GM12878 (cell line): ENCODE results near the gene ERC1. TPM values are rescaled to one million over a fixed set of nuclear protein-coding genes. Genes with fewer than 3 reads are reported as not detected.
A peak's percentile ranks its signal among the peaks of the same experiment; 100 is the strongest.

ENCODE experiments used
- ATAC-seq: fragments of 200-7000 bp; cut with Tn5 transposase; 3 replicates; pipeline ENCODE4 v1.9.1; 2020; ENCODE audit warnings: mild to moderate bottlenecking, moderate library complexity
- BruUV-seq: library from RNA; stranded (reverse); fragments of 400-500 nt; replicated peaks from 2 replicates; lab custom pipeline; 2021; lab: Mats Ljungman, UMichigan
- CTCF ChIA-PET: fragments of 300-600 bp; sonication (Branson Sonifier 250); formaldehyde crosslinking; extraction: SDS; loops from one replicate; lab custom pipeline; 2021; ENCODE audit warnings: inconsistent platforms; lab: Yijun Ruan, JAX
- POLR2A ChIA-PET: fragments of 350-600 bp; formaldehyde crosslinking; extraction: SDS; loops from one replicate; lab custom pipeline; 2021; ENCODE audit warnings: inconsistent platforms; lab: Charles Lee
- RAD21 ChIA-PET: fragments of 300-600 bp; sonication (Branson Sonifier 250); formaldehyde crosslinking; loops from one replicate; lab custom pipeline; 2023; ENCODE audit warnings: antibody characterized with exemption; ENCODE audit not compliant: unreplicated experiment; lab: Charles Lee
- SMC1A ChIA-PET: fragments of 300-600 bp; sonication (Branson Sonifier 250); formaldehyde crosslinking; loops from one replicate; lab custom pipeline; 2023; ENCODE audit not compliant: unreplicated experiment, uncharacterized antibody; lab: Charles Lee
- DNase-seq: peaks from one replicate; pipeline ENCODE4 v3.0.0-alpha.2; 2011; ENCODE audit warnings: low read depth, low spot score
- FAIRE-seq: peaks from 3 replicates; lab custom pipeline; 2011; peaks lifted over from hg19 to GRCh38; lab: Jason Lieb, UNC
- H2AFZ ChIP-seq: 2 replicates; pipeline ENCODE4 v1.6.0; 2011; ENCODE audit warnings: low read depth, low read length, control low read depth; ENCODE audit not compliant: control insufficient read depth
- H3K27ac ChIP-seq: 2 replicates; pipeline ENCODE4 v1.5.1; 2011; ENCODE audit warnings: control low read depth; ENCODE audit not compliant: control insufficient read depth, insufficient read depth
- H3K27me3 ChIP-seq, 2 experiments: replicated peaks in 1 of 2; 2 replicates each; pipeline versions ENCODE4 v1.6.0 to v1.6.1; 2011; ENCODE audit warnings: low read length in 1 of 2; ENCODE audit not compliant: control insufficient read depth in 2 of 2, insufficient read depth in 2 of 2
- H3K36me3 ChIP-seq, 2 experiments: 2 replicates each; pipeline ENCODE4 v1.5.1; 2011; ENCODE audit warnings: low read length in 1 of 2; ENCODE audit not compliant: control insufficient read depth in 2 of 2, insufficient read depth in 2 of 2
- H3K4me1 ChIP-seq: 2 replicates; pipeline ENCODE4 v1.6.1; 2011; ENCODE audit warnings: mild to moderate bottlenecking, low read length, moderate library complexity, mixed read lengths; ENCODE audit not compliant: control insufficient read depth, insufficient read depth
- H3K4me2 ChIP-seq: 2 replicates; pipeline ENCODE4 v1.6.0; 2011; ENCODE audit warnings: control low read depth; ENCODE audit not compliant: control insufficient read depth, insufficient read depth
- H3K4me3 ChIP-seq: fragments of 200-600 bp; sonication (generic); 2 replicates; pipeline ENCODE4 v1.5.1; 2016
- H3K79me2 ChIP-seq: 2 replicates; pipeline ENCODE4 v1.6.0; 2011; ENCODE audit warnings: low read length; ENCODE audit not compliant: control insufficient read depth, insufficient read depth
- H3K9ac ChIP-seq: 2 replicates; pipeline ENCODE4 v1.8.0; 2011; ENCODE audit warnings: low read length, control low read depth, mixed read lengths; ENCODE audit not compliant: control insufficient read depth, insufficient read depth
- H3K9me3 ChIP-seq: replicated peaks from 3 replicates; pipeline ENCODE4 v1.5.1; 2011; ENCODE audit warnings: mild to moderate bottlenecking, low read length; ENCODE audit not compliant: control insufficient read depth, insufficient read depth
- H4K20me1 ChIP-seq: 2 replicates; pipeline ENCODE4 v1.6.0; 2011; ENCODE audit not compliant: control insufficient read depth, insufficient read depth
- ATF7 ChIP-seq: fragments of 450-650 bp; IDR thresholded peaks from 2 replicates; pipeline ENCODE4 v1.6.1; 2016; ENCODE audit warnings: low read depth, mild to moderate bottlenecking
- CEBPB ChIP-seq, 2 experiments: fragments of 150-350 bp in 1 of 2; IDR thresholded peaks; 2 replicates each; pipeline ENCODE4 v1.6.1; 2012 to 2014; ENCODE audit warnings: low read depth in 2 of 2, low read length in 2 of 2, borderline replicate concordance in 1 of 2, inconsistent platforms in 1 of 2
- CREB1 ChIP-seq: IDR thresholded peaks from 2 replicates; pipeline ENCODE4 v1.6.1; 2012; ENCODE audit warnings: low read depth, mild to moderate bottlenecking, inconsistent platforms
- CREM ChIP-seq: IDR thresholded peaks from 2 replicates; pipeline ENCODE4 v1.6.1; 2014; ENCODE audit warnings: antibody characterized with exemption, low read depth
- CTCF ChIP-seq, 3 experiments: IDR thresholded peaks in 2 of 3; conservative IDR thresholded peaks in 1 of 3; 2 replicates each; pipeline ENCODE4 v1.5.1; 2011; ENCODE audit warnings: low read depth in 3 of 3, low read length in 3 of 3, mild to moderate bottlenecking in 3 of 3, control low read depth in 2 of 3, moderate library complexity in 2 of 3, inconsistent platforms in 1 of 3, mixed read lengths in 1 of 3; ENCODE audit not compliant: control insufficient read depth in 2 of 3, insufficient read depth in 1 of 3; ENCODE audit errors: extremely low read depth in 1 of 3
- EP300 ChIP-seq, 2 experiments: fragments of 150-350 bp in 1 of 2; IDR thresholded peaks; 2 replicates each; pipeline ENCODE4 v1.6.1; 2011 to 2012; ENCODE audit warnings: low read depth in 2 of 2, low read length in 2 of 2, borderline replicate concordance in 1 of 2, improper control_type of control experiment in 1 of 2, inconsistent platforms in 1 of 2; ENCODE audit not compliant: control insufficient read depth in 1 of 2
- ETV6 ChIP-seq, 2 experiments: fragments of 450-650 bp in 1 of 2; IDR thresholded peaks in 1 of 2; conservative IDR thresholded peaks in 1 of 2; 2 replicates each; pipeline ENCODE4 v1.6.1; 2014; ENCODE audit warnings: antibody characterized with exemption in 1 of 2, borderline replicate concordance in 1 of 2, low read depth in 1 of 2, mild to moderate bottlenecking in 1 of 2, moderate library complexity in 1 of 2
- JUNB ChIP-seq: IDR thresholded peaks from 2 replicates; pipeline ENCODE4 v1.6.1; 2016; ENCODE audit warnings: antibody characterized with exemption, mild to moderate bottlenecking
- NFYB ChIP-seq: IDR thresholded peaks from 2 replicates; pipeline ENCODE4 v1.6.1; 2011; ENCODE audit warnings: low read depth, mild to moderate bottlenecking, low read length, improper control_type of control experiment, moderate library complexity; ENCODE audit not compliant: insufficient read depth
- PKNOX1 ChIP-seq: fragments of 450-650 bp; IDR thresholded peaks from 2 replicates; pipeline ENCODE4 v1.6.1; 2016; ENCODE audit warnings: mild to moderate bottlenecking
- RUNX3 ChIP-seq: IDR thresholded peaks from 2 replicates; pipeline ENCODE4 v1.6.1; 2012; ENCODE audit warnings: low read length, inconsistent platforms
- SKIL ChIP-seq: fragments of 450-650 bp; IDR thresholded peaks from 2 replicates; pipeline ENCODE4 v1.6.1; 2017; ENCODE audit warnings: mild to moderate bottlenecking, low read depth, inconsistent platforms; ENCODE audit not compliant: poor library complexity, severe bottlenecking
- SREBF1 ChIP-seq: IDR thresholded peaks from 2 replicates; pipeline ENCODE4 v1.6.1; 2012; ENCODE audit warnings: mild to moderate bottlenecking, low read length
- SUPT20H ChIP-seq: IDR thresholded peaks from 2 replicates; pipeline ENCODE4 v1.6.1; 2011; ENCODE audit warnings: low read depth, mild to moderate bottlenecking, low read length, moderate library complexity, borderline replicate concordance; ENCODE audit not compliant: control insufficient read depth
- TCF7 ChIP-seq: IDR thresholded peaks from 2 replicates; pipeline ENCODE4 v1.6.1; 2014; ENCODE audit warnings: antibody characterized with exemption, borderline replicate concordance
- WGBS: methylation state at CpG from one replicate; pipeline ENCODE4 v1.1.6; 2016; ENCODE audit warnings: low lambda C conversion rate; ENCODE audit not compliant: insufficient replicate concordance, insufficient coverage; ENCODE audit errors: missing lambda C conversion rate; 5-methylcytosine and 5-hydroxymethylcytosine counted together
- in situ Hi-C: fragments of 300-500 bp; cut with MboI; formaldehyde crosslinking; loops from 9 replicates; pipeline ENCODE4 v1.14.3; 2018; ENCODE audit warnings: mixed read lengths
- intact Hi-C: fragments of 100-400 bp; cut with micrococcal nuclease; formaldehyde crosslinking; loops from one replicate; pipeline ENCODE4 v1.14.2; 2022; ENCODE audit not compliant: unreplicated experiment
- polyA plus RNA-seq, 11 experiments: library from polyadenylated mRNA; depleted of rRNA in 4 of 11; unstranded in 6 of 11; stranded (reverse) in 5 of 11; fragments of >200 nt; fragmentation: Nextera tagmentation in 4 of 11; fragmentation: Illumina TruSeq in 1 of 11; extraction: Ambion mirVana in 4 of 11; extraction: Trizol in 1 of 11; gene quantifications; 1 replicate in 1 of 11; 2 replicates in 10 of 11; pipeline versions ENCODE4 v1.2.1 to v1.2.3, GENCODE V29; 2011 to 2016; ENCODE audit warnings: inconsistent platforms in 2 of 11, missing spikeins in 2 of 11, low read depth in 1 of 11
- total RNA-seq, 4 experiments: library from RNA; depleted of rRNA in 3 of 4; stranded (reverse); fragments of >200 nt in 3 of 4; fragmentation: Illumina TruSeq in 1 of 4; extraction: Trizol in 1 of 4; gene quantifications; 2 replicates each; pipeline versions ENCODE4 v1.2.1 to v1.2.3, GENCODE V29; 2013 to 2021

ERC1 gene
- total and polyA plus RNA-seq, 10 of the 15 experiments (the other 5 are each of a cell fraction or from before 2014, with no cell fraction given) = 0.75 to 8.0 (median 5.0) TPM

- DNase-seq = no peak
- RAD21 ChIA-PET = interaction anchor here (1.9 to 2.8 kb wide), 2 partner anchors 160 to 305 kb away, joined by 5 to 18 read pairs; no protein-coding TSS in a partner anchor
These were observed 286.9 kb downstream of the ERC1 start for GRCh38 chr12:1277905-1278304.

More at GRCh38 chr12:1277905-1278304, 286.9 kb downstream of the ERC1 start:
- Histone ChIP-seq H3K79me2 (no peaks in the 10 kb centered on the region), H3K4me1 (no peaks in the 10 kb centered on the region), H3K9me3 (no peaks in the 10 kb centered on the region), H3K9ac (no peak overlapping the region), H4K20me1 (no peaks in the 10 kb centered on the region), H2AFZ (no peak overlapping the region), H3K36me3 (no peaks in the 10 kb centered on the region), H3K4me3 (no peak overlapping the region), H3K4me2 (no peak overlapping the region), H3K27ac (no peak overlapping the region), H3K27me3 (no peaks in the 10 kb centered on the region)
- SMC1A ChIA-PET = interaction anchor here (0.9 to 2.5 kb wide), 3 partner anchors 9 to 305 kb away, joined by 3 to 13 read pairs (median 12); no protein-coding TSS in a partner anchor
- TF ChIP-seq EP300 (IDR thresholded peaks at IDR 0.05; ENCODE audit: borderline replicate concordance in 1 of 2, control insufficient read depth in 1 of 2, low read depth in 2 of 2, low read length in 2 of 2) (0 out of 4 replicates have a peak, but pooled peaks of 1 of the 2 experiments have one; percentile 15), CREB1 (peak; percentile 81; the same call in 1 of the 2 replicates), PKNOX1 (peak; percentile 75), CREM (peak; percentile 79), NFYB (no peak), SREBF1 (no peak), CEBPB (IDR thresholded peaks at IDR 0.05; ENCODE audit: borderline replicate concordance in 1 of 2, low read depth in 2 of 2, low read length in 2 of 2) (no peak), TCF7 (peak; percentile 90), JUNB (peak; percentile 41), RUNX3 (peak; percentile 35; the same call in 1 of the 2 replicates), SKIL (peak; percentile 77), ETV6 (conservative IDR thresholded peaks at IDR 0.05 in 1 of 2, IDR thresholded peaks at IDR 0.05 in 1 of 2; ENCODE audit: borderline replicate concordance in 1 of 2, low read depth in 1 of 2) (peak in 1 of 2 experiments; percentile 33; a peak in 1 of 4 replicates), CTCF (IDR thresholded peaks at IDR 0.05 in 2 of 3, conservative IDR thresholded peaks at IDR 0.05 in 1 of 3; ENCODE audit: control insufficient read depth in 2 of 3, extremely low read depth in 1 of 3, insufficient read depth in 1 of 3, low read depth in 3 of 3, low read length in 3 of 3) (no peak), ATF7 (peak; percentile 47; the same call in 1 of the 2 replicates), SUPT20H (no peak)
- no TSS peak for BruUV-seq
- POLR2A ChIA-PET = no interaction called here
- WGBS = 73% methylated on average over 4 of the region's 4 CpGs
- ATAC-seq (peak; percentile 91), FAIRE-seq (no peak)
- CTCF ChIA-PET = interaction anchor here (1.0 to 2.2 kb wide), 7 partner anchors 159 to 328 kb away, joined by 3 to 13 read pairs (median 6); no protein-coding TSS in a partner anchor
- in situ Hi-C loops (no loop called here), intact Hi-C loops (loop anchor here (2.0 kb wide), 1 partner anchor 159 kb away; no protein-coding TSS in a partner anchor)
